ENCODE data around the gene LMAN2.
A peak's percentile ranks its signal among the peaks of the same experiment; 100 is the strongest.

LMAN2 gene

DNA sequence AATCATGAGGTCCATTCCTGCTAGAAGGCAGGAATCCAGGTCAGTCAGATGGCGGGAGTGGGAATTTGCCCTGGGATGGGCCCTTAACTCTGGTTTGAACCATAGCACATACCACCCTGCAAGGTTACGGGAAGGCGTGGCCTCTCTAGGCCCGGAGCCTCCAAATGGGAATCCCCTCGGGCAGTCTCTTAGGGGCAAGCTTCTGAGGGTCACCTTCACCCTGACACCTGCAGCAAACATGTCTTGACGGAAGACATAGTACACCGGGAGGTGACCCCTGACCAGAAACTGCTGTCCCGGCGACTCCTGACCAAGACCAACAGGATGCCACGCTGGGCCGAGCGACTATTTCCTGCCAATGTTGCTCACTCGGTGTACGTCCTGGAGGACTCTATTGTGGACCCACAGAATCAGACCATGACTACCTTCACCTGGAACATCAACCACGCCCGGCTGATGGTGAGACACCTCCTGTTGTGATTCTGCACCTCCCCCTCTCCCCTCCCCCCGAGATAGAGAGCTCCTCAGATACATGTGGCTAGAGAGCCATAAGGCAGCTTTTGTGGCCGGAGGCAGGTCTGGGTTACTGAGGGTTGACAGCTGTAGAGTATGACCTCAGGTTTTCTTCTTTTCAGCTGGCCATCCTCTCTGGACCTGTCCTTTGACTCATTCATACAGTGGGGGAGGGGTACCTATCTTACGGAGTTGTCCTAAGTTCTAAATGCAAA lies 46.9 kb downstream of the LMAN2 start:
- DNase-seq = no peak

DNA sequence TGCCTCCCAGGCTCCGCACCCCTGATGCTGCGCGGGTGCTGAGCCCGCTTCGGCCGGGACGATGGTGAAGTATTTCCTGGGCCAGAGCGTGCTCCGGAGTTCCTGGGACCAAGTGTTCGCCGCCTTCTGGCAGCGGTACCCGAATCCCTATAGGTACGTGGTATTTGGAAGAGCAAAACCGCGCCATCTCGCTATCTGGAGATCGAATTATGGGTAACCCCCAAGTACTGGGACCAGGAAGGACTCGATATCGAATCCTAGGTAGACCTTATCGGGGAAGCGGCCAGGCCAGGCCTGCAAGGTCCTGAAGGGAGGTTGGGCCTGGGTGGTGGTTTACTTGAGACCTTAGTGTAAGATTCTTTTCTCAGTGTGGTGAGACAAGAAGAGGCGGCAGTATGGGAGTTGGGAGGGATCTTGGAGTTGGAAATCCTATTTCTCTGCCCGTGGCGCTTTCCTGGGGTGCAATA lies 47.5 kb downstream of the LMAN2 start:
- no peak for DNase-seq

DNA sequence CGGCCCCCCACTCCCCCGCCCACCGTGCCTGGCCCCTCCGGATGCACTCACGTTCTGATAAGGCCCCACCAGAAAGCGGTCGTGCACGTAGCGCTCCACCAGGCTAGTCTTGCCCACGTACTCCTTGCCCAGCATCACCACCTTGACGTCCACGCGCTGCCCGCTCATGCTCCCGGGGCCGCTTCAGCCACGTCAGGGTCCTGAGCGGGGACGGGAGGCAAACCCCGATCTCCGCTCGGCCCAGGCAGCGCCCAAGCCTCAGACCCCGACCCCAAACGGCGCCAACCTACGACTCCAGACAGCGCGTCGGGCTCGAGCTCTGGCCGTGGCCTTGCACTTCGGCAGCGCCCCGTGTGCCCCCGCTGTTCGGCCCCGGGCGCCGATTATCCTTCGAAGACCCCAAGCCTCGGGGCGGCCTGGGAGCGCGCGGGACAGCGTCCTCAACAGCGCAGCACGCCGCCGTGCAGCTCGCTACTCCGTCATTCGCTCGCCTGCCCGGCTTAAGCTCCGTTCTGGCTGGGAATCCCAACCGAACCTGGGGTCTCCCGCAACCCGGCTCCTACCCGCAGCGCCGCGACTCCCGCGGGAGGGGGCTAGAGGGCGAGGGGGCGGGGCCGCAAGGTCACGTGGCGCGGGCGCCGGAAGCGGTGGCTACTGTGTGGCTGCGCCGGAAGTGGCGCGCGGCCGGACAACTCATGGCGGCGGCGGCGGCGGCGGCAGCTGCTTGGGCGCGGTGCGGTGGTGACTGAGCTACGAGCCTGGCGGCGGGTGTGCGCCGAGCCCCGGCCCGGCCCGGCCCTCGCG lies 48.1 kb downstream of the LMAN2 start, which contains the start of the genes PRELID1 and RAB24:
Gene PRELID1 (plus strand): TSS at position 679 of the 804 bp plus-strand sequence. CDS start 187 bp downstream, outside the sequence.
Gene RAB24 (minus strand): TSS at position 599 of the 804 bp plus-strand sequence. CDS start 431 bp downstream, at position 168.
- peak; percentile 94 for DNase-seq

DNA sequence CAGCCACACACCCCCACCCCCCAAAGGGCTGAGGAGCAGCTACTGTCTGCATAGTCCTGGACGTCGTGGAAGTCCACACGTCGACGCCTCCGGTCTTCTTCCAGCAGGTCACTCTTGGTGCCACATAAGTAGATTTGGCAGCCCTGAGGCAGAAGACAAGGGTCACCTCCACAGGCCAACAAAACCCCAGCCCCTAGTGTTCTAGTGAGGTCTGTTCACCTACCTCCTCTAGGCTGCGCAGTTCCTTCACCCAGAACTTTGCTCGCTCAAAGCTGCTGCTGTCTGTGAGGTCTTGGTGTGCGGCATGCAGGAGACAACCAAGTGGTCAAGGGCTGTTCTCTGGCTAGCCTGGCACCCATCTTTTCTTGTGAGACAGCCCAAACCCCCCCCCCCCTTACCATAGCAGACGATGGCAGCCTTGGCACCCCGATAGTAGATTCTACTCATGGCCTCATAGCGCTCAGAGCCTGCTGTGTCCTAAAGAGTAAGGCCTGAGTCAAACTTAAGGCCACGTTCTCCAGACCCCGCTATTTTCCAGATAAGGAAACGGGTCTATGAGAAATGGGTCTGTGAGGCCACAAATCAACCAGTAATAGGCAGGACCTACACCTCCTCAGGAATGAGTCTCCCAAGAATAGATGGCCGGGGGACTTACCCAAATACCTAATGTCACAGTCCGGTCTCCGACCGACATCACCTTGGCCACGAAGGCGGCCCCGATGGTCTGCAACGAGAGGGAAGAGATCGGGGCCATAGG lies 48.9 kb downstream of the LMAN2 start:
- DNase-seq = peak; percentile 69

DNA sequence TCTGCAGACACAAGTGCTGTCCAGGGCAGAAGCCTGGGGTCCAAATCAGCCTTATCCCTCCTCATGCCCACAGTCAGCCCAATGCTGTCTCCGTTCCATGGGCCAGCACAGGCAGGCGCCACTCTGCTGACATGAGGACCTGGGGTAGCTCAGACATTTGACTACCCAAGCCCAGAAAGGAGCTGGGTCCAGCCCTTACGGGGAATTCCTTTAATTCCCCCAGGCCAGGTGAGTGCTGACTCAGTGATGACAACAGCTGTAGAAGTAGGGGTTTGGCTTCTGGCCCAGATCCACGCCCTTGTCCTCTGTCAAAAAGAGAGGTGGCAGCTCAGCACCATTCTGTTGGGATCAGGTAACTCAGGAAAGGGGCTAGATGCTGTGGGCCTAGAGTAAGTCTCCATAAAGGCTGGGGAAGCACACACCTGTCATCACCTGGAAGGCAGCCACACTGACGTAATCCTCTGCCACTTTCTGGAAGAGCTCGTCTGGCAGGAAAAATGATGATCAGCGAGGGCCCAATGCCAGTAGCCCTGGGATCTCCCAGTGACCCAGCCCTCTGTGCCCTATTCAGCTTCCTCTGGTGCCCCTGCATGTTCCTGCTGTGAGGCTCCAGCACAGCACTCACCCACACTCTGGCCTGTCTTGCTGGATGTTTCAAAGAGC lies 49.8 kb downstream of the LMAN2 start:
- peak; percentile 72 for DNase-seq

DNA sequence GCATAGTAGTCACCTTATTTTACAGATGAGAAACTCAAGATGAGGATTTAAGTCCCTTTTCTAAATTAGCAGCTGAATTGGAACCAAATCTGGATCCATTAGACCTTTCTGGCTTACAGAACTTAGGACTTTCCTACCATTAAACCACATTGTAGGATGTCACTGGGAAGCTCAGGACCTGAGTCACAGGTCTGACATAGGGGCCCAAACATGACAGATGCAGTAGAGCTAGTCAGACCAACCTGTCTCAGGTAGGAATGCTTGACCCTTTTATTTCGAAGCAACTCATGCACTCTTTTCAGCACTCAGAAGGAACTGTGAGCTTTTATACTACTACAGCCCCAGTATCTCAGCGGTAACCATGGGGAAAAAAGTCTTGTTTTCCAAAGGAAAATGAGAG lies 50.5 kb downstream of the LMAN2 start:
- no peak for DNase-seq

DNA sequence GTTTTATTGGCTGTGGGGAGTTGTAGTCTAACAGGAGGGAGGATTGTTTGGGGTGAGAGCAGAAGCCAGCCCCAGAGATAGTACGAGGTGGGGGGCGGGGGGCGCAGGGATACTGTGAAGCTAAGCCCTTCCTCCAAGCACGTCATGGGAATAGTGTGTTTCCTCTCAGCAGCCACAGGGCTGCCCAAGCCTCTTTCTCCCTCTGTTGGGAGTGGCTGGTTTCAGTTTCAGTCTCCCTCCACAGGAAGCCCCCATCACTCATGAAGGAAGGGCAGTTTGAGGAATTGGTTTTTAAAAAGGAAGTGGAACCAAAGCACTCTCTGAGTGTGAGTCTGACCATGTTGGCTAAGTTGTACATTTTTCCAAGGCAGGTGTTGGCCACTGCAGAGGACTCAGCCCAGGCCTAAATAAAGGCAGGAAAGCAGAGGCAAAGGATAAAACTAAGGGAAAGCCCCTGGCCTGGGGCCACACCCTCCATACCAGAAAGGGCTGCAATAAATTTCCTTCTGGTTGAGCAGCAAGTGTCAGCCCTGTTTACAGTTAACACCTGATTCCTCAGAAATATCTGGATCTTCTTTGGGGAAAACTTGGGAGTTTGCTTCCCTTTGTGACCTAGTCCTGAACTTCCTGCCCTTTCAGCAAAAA lies 51.1 kb downstream of the LMAN2 start:
- peak; percentile 71 for DNase-seq

DNA sequence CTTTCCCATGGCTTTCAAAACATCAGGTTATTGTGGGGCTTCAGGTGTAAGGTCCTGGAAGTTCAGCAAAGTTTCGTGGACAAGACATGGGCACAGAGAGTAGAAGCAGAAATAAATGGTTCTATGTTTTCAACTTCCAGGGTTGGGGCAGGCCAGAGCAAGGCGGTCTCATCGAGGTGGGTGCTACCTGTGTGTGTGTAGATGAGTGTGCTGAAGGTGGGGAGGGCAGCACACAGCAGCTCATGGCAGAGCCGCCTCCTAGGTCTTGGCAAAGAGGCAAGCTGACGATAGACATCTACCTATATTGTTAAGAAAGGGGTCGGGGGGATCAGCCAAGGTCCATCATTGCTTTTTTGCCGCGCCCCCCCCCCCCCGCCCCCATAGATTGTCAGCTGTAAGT lies 51.8 kb downstream of the LMAN2 start:
- DNase-seq = no peak

DNA sequence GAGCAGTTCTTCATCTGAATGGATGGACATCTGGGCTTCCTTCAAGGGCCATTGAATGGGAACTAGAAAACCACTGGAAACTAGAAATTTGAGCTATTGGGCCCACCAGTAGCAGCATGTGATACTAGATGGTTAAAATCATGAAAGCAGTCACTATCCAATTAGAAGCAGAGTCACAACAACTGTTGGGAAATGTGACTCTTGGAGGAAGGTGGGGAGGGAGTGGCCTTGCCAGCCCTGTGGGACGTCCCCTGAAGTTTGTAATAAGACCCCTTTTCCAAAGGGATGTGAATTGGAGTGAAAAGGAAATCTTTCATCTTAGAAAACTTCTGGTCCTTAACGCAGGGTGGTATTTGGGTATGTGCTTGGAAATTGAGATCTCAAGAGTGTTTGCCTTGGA lies 53.5 kb downstream of the LMAN2 start:
- DNase-seq = no peak

DNA sequence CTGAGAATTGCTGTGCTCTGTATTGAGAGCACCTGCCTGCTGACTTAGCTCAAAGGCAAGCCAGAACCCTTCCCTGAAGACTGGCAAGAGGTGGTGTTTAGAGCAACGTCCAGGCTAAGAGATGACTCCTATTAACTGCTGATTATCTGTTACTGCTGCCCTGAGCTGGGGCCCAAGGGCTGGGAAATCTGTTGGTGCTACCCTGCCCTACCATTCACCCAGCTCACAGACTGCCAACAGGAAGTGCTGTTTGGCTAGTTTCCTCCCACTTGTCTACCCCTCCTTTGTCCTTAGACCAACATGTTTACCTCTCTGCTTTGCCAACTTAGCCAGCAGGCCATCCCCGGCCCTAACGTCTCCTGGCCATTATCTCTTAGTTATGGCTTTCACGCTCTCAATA lies 54.9 kb downstream of the LMAN2 start:
- no peak for DNase-seq

DNA sequence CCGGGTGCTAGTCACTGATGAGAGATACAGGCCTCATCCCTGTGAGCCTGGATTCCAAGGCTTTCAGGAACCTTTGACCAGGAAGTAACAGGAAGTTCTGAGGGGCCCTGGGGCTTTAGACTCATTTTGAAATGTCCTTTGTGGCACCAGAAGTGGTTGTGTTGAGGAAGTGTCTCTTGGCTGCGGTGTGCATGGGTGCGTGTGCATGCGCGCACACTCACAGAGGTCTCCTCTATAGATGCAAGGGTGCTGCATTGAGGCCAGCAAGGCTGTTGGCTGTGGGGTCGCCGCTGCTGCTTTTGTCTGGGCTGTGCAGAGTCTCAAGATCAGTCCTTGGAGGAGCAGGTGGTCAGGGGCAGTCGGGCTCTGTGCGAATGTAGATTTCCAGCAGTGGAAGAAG lies 55.5 kb downstream of the LMAN2 start:
- no peak for DNase-seq

DNA sequence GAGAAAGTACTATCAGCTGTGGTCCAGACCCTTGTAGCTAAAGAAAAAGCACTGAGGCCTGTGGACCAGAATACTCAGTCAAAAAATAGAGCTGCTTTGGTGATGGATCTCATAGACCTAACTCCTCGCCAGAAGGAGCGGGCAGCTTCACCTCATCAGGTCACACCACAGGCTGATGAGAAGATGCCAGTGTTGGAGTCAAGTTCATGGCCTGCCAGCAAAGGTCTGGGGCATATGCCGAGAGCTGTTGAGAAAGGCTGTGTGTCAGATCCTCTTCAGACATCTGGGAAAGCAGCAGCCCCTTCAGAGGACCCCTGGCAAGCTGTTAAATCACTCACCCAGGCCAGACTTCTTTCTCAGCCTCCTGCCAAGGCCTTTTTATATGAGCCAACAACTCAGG lies 56.8 kb downstream of the LMAN2 start:
- no peak for DNase-seq

DNA sequence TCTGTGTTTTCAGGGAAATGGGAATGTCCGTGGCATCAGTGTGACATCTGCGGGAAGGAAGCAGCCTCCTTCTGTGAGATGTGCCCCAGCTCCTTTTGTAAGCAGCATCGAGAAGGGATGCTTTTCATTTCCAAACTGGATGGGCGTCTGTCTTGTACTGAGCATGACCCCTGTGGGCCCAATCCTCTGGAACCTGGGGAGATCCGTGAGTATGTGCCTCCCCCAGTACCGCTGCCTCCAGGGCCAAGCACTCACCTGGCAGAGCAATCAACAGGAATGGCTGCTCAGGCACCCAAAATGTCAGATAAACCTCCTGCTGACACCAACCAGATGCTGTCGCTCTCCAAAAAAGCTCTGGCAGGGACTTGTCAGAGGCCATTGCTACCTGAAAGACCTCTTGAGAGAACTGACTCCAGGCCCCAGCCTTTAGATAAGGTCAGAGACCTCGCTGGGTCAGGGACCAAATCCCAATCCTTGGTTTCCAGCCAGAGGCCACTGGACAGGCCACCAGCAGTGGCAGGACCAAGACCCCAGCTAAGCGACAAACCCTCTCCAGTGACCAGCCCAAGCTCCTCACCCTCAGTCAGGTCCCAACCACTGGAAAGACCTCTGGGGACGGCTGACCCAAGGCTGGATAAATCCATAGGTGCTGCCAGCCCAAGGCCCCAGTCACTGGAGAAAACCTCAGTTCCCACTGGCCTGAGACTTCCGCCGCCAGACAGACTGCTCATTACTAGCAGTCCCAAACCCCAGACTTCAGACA lies 57.5 kb downstream of the LMAN2 start:
- no peak for DNase-seq

DNA sequence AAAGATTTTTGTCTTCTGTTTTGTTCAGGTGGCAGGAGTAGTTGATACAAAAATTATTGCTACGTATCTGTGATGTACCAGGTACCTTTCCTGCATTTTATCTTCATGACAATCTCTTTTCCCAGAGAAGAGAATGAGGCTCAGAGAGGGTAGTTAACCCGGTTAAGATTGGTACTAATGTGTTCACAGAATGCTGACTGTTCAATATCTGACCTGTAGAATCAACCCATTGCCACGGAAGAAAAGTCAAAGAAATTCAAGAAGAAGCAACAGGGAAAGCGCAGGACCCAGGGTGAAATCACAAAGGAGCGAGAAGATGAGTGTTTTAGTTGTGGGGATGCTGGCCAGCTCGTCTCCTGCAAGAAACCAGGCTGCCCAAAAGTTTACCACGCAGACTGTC lies 59.7 kb downstream of the LMAN2 start:
- DNase-seq = no peak

DNA sequence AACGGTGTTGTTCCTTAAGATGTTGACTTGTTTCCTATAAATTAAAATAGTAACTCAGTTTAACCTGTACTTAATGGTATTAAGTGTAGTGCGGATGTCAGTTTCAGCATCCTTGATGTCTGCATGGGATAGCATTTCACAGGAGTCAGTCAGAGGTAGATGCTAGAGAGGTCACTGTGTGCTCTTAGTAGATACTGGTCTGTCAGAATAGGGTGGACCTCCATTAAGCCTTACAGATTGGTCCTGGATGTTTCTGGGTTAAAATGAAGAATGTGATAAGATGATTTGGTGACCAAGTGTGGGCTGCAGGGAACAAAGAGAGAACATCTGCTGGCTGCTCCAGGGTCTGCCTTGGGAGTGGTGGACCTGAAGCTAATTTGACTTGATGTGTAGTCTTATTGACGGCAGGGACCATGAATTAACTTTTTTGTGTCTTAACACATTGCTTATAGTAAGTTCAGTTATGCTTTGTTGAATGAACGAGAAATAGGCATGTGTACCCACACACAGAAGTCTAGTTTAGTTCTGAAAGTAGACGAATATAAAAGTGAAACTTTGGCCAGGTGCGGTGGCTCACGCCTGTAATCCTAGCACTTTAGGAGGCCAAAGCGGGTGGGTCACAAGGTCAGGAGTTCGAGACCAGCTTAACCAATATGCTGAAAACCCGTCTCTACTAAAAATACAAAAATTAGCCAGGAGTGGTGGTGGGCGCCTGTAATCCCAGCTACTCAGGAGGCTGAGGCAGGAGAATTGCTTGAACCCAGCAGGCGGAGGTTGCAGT lies 60.5 kb downstream of the LMAN2 start:
- DNase-seq = no peak

DNA sequence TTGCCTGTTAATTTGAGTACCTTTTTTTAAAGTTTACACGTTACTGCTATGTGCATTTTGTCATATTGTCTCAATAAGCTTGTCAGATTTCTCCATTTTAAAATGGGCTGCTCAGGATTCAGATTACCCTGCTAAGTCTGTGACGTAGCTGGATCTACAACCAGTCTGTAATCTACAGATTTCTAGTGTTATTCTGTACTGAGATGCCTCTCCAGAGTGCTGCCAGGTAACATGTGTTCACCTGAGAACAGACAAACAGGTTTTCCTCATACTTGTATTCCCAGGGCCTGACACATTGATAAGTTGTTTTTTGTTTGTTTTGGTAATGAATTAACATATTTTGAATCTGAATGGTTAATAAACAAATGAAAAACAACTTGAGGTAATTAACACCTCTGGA lies 63.3 kb downstream of the LMAN2 start:
- DNase-seq = no peak
